Stimulated activated memory B cell treated with anti-CD40 and anti-IgM and Interleukin-4, amounts not matched to agents 10 μg/mL and 1 μg/mL and 100 μg/mL, for 72 hours (primary cell): Measurements from ENCODE around the gene LPCAT3.

Source experiments
- ATAC-seq: fragments of 150-1000 bp; cut with Tn5 transposase; 2 replicates; pipeline ENCODE4 v1.10.0; 2021
- H3K27ac Mint-ChIP-seq: one replicate; pipeline ENCODE4 v1.8.0; 2022; ENCODE audit warnings: mild to moderate bottlenecking, mixed read lengths
- H3K27me3 Mint-ChIP-seq: one replicate; pipeline ENCODE4 v1.8.0; 2022; ENCODE audit warnings: mixed read lengths
- H3K36me3 Mint-ChIP-seq: one replicate; pipeline ENCODE4 v1.8.0; 2022; ENCODE audit warnings: mixed read lengths
- H3K4me1 Mint-ChIP-seq: one replicate; pipeline ENCODE4 v1.8.0; 2022; ENCODE audit warnings: mixed read lengths
- H3K4me3 Mint-ChIP-seq: one replicate; pipeline ENCODE4 v1.8.0; 2022; ENCODE audit warnings: mild to moderate bottlenecking, moderate library complexity, mixed read lengths
- H3K9me3 Mint-ChIP-seq: one replicate; pipeline ENCODE4 v1.8.0; 2022; ENCODE audit warnings: mixed read lengths

LPCAT3 gene

GRCh38 chr12:6948873-6949594, 69.2 kb downstream of the LPCAT3 start:
- H3K36me3 Mint-ChIP-seq = peaks cover 26% of the 10 kb centered on the region

GRCh38 chr12:6947615-6948014, 70.7 kb downstream of the LPCAT3 start:
- Mint-ChIP-seq H3K4me3 (peak overlapping the region; percentile 32), H3K27me3 (no peaks in the 10 kb centered on the region), H3K9me3 (no peaks in the 10 kb centered on the region), H3K36me3 (peaks cover 11% of the 10 kb centered on the region), H3K27ac (peak overlapping the region; percentile 98), H3K4me1 (peaks cover 84% of the 10 kb centered on the region)
- no peak for ATAC-seq

More at GRCh38 chr12:6948873-6949594, 69.2 kb downstream of the LPCAT3 start:
- no peaks in the 10 kb centered on the region for H3K9me3 Mint-ChIP-seq
- no peaks in the 10 kb centered on the region for H3K27me3 Mint-ChIP-seq
- peak overlapping the region; percentile 98 for H3K27ac Mint-ChIP-seq
- no peak for ATAC-seq
- H3K4me3 Mint-ChIP-seq = peak overlapping the region; percentile 72
- peaks cover 88% of the 10 kb centered on the region for H3K4me1 Mint-ChIP-seq

DNA sequence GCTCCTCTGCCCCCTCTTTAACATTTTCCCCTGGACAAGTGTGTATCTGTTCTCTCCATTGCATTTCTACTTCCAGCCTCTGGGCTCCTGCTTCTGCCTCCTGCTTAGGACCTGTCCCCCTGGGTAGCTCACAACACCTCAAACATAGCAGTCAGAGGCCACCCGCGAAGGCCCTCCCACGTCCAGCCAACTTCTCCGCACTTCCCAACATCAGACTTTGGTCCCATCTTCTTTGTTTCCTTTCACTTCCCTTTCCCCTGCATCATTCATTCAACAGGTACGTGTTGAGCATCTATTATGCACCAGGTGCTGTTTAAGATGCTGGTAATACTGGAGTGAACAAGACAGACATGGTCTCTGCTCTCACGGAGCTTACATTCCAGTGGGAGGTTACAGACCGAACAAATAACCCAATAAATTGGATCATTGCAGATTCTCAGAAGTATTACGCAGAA, 71.3 kb downstream of the LPCAT3 start:
- Mint-ChIP-seq H3K27me3 (no peaks in the 10 kb centered on the region), H3K4me3 (peak overlapping the region; percentile 84), H3K4me1 (peaks cover 86% of the 10 kb centered on the region), H3K27ac (peak overlapping the region; percentile 98), H3K36me3 (peaks cover 10% of the 10 kb centered on the region), H3K9me3 (no peaks in the 10 kb centered on the region)
- ATAC-seq = no peak

GRCh38 chr12:6946033-6946919, 72.0 kb downstream of the LPCAT3 start:
- H3K9me3 Mint-ChIP-seq = no peaks in the 10 kb centered on the region
- peak overlapping the region; percentile 98 for H3K27ac Mint-ChIP-seq
- peak; percentile 31 for ATAC-seq
- peaks cover 8% of the 10 kb centered on the region for H3K36me3 Mint-ChIP-seq
- H3K4me3 Mint-ChIP-seq = peak overlapping the region; percentile 84
- H3K4me1 Mint-ChIP-seq = peaks cover 86% of the 10 kb centered on the region
- no peaks in the 10 kb centered on the region for H3K27me3 Mint-ChIP-seq

- no peak for ATAC-seq
- H3K9me3 Mint-ChIP-seq = no peaks in the 10 kb centered on the region
- peaks cover 13% of the 10 kb centered on the region for H3K36me3 Mint-ChIP-seq
- peaks cover 83% of the 10 kb centered on the region for H3K4me1 Mint-ChIP-seq
- no peaks in the 10 kb centered on the region for H3K27me3 Mint-ChIP-seq
- peak overlapping the region; percentile 84 for H3K4me3 Mint-ChIP-seq
- H3K27ac Mint-ChIP-seq = peak overlapping the region; percentile 98
These were observed 72.7 kb downstream of the LPCAT3 start for GRCh38 chr12:6945613-6946012.

- H3K36me3 Mint-ChIP-seq = peaks cover 21% of the 10 kb centered on the region
- peak; percentile 68 for ATAC-seq
These were observed 73.7 kb downstream of the LPCAT3 start for GRCh38 chr12:6944381-6945186.

DNA sequence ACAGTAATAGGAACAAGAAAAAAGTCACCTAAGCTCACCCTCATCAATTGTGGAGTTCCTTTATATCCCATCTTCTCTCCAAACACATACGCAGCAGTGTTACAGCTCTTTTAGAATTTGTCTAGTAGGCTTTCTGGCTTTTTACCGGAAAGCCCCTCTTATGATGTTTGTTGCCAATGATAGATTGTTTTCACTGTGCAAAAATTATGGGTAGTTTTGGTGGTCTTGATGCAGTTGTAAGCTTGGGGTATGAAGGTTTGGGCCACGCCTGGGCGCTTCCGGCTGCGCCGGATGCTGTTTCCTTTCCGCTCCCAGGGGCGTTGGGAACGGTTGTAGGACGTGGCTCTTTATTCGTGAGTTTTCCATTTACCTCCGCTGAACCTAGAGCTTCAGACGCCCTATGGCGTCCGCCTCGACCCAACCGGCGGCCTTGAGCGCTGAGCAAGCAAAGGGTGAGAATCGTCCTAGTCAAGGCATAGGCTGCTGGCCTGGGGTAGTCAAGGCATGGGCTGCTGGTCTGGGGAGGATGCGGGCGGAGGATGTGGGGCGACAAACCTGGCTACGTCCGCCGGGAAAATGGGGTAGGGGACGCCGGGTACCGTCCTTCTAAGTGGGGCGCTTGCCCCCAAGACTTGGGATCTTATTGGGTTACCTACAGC, 74.4 kb downstream of the LPCAT3 start, which contains the start of the genes C12orf57 and RNU7-1:
C12orf57 (plus strand) TSS at position 301 of the 659 bp plus-strand sequence; CDS start at position 401, 100 bp downstream.
RNU7-1 (plus strand) TSS at position 95 of the 659 bp plus-strand sequence.
- peaks cover 77% of the 10 kb centered on the region for H3K4me1 Mint-ChIP-seq
- H3K9me3 Mint-ChIP-seq = no peaks in the 10 kb centered on the region
- ATAC-seq = peak; percentile 81
- peak within 1 kb of the TSS; percentile 84 for H3K4me3 Mint-ChIP-seq
- peaks cover 28% of the 10 kb centered on the region for H3K36me3 Mint-ChIP-seq
- no peaks in the 10 kb centered on the region for H3K27me3 Mint-ChIP-seq
- peak within 1 kb of the TSS; percentile 98 for H3K27ac Mint-ChIP-seq

More at GRCh38 chr12:6944381-6945186, 73.7 kb downstream of the LPCAT3 start:
- Mint-ChIP-seq H3K4me1 (peaks cover 77% of the 10 kb centered on the region), H3K27ac (peak overlapping the region; percentile 98), H3K9me3 (no peaks in the 10 kb centered on the region), H3K27me3 (no peaks in the 10 kb centered on the region), H3K4me3 (peak overlapping the region; percentile 84)

DNA sequence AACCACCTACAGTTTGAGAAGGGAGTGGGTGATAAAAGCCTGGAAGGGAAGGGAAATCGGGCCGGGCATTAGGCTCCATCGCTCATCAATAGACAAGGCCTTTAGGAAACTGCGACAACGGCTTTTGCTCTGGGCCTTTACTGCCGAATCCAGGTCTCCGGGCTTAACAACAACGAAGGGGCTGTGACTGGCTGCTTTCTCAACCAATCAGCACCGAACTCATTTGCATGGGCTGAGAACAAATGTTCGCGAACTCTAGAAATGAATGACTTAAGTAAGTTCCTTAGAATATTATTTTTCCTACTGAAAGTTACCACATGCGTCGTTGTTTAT, 74.9 kb downstream of the LPCAT3 start:
- Mint-ChIP-seq H3K4me3 (peak overlapping the region; percentile 84), H3K27me3 (no peaks in the 10 kb centered on the region), H3K9me3 (no peaks in the 10 kb centered on the region), H3K4me1 (peaks cover 74% of the 10 kb centered on the region), H3K36me3 (peaks cover 28% of the 10 kb centered on the region), H3K27ac (peak overlapping the region; percentile 98)
- peak; percentile 74 for ATAC-seq

DNA sequence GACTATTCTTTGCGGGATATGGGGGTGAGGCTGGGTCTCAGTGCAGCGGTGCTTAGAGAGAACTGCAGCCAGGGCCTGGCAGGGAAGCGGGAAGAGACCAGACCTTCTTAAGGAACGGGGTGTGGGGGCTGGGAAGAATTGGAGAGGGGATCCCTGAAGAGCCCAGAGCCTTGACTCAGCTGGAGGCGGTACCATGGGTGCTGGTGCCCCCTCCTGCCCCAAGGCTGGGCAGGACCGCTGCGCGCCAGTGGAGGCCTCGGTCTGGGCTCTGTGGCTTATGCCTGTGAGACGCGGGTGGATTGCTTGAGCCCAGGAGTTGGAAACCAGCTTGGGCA, 76.0 kb downstream of the LPCAT3 start:
- Mint-ChIP-seq H3K4me1 (peaks cover 70% of the 10 kb centered on the region), H3K9me3 (no peaks in the 10 kb centered on the region), H3K4me3 (peak overlapping the region; percentile 17), H3K27me3 (no peaks in the 10 kb centered on the region), H3K36me3 (peaks cover 28% of the 10 kb centered on the region), H3K27ac (peak overlapping the region; percentile 98)
- no peak for ATAC-seq

GRCh38 chr12:6941782-6942181, 76.5 kb downstream of the LPCAT3 start:
- Mint-ChIP-seq H3K9me3 (no peaks in the 10 kb centered on the region), H3K27me3 (no peaks in the 10 kb centered on the region), H3K4me1 (peaks cover 69% of the 10 kb centered on the region), H3K36me3 (peaks cover 31% of the 10 kb centered on the region), H3K4me3 (no peak overlapping the region), H3K27ac (peak overlapping the region; percentile 98)
- no peak for ATAC-seq

GRCh38 chr12:6941267-6941666, 77.0 kb downstream of the LPCAT3 start:
- Mint-ChIP-seq H3K4me3 (no peak overlapping the region), H3K27ac (no peak overlapping the region)

GRCh38 chr12:6939191-6939540, 79.1 kb downstream of the LPCAT3 start:
- Mint-ChIP-seq H3K4me1 (peaks cover 69% of the 10 kb centered on the region), H3K9me3 (no peaks in the 10 kb centered on the region), H3K4me3 (peak overlapping the region; percentile 28), H3K27me3 (no peaks in the 10 kb centered on the region), H3K36me3 (peaks cover 57% of the 10 kb centered on the region), H3K27ac (peak overlapping the region; percentile 96)
- ATAC-seq = no peak

More at GRCh38 chr12:6941267-6941666, 77.0 kb downstream of the LPCAT3 start:
- Mint-ChIP-seq H3K9me3 (no peaks in the 10 kb centered on the region), H3K4me1 (peaks cover 69% of the 10 kb centered on the region), H3K36me3 (peaks cover 36% of the 10 kb centered on the region), H3K27me3 (no peaks in the 10 kb centered on the region)
- no peak for ATAC-seq

DNA sequence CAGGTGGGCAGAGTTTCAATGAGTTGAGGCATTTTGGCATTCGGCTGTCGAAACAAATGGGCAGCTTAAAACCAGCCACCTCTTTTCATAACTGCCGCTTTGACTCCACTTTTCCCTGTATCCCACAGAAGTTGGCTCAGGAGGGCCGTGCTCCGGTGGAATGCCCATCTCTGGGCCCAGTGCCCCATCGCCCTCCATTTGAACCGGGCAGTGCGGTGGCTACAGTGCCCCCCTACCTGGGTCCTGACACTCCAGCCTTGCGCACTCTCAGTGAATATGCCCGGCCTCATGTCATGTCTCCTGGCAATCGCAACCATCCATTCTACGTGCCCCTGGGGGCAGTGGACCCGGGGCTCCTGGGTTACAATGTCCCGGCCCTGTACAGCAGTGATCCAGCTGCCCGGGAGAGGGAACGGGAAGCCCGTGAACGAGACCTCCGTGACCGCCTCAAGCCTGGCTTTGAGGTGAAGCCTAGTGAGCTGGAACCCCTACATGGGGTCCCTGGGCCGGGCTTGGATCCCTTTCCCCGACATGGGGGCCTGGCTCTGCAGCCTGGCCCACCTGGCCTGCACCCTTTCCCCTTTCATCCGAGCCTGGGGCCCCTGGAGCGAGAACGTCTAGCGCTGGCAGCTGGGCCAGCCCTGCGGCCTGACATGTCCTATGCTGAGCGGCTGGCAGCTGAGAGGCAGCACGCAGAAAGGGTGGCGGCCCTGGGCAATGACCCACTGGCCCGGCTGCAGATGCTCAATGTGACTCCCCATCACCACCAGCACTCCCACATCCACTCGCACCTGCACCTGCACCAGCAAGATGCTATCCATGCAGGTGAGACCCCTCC, 79.7 kb downstream of the LPCAT3 start:
- Mint-ChIP-seq H3K36me3 (peaks cover 63% of the 10 kb centered on the region), H3K4me1 (peaks cover 69% of the 10 kb centered on the region), H3K9me3 (no peaks in the 10 kb centered on the region), H3K27ac (peak overlapping the region; percentile 96), H3K4me3 (peak overlapping the region; percentile 75), H3K27me3 (no peaks in the 10 kb centered on the region)
- no peak for ATAC-seq
